Measurements from ENCODE around the gene D2HGDH.

- TF ChIP-seq, protein P1, sequence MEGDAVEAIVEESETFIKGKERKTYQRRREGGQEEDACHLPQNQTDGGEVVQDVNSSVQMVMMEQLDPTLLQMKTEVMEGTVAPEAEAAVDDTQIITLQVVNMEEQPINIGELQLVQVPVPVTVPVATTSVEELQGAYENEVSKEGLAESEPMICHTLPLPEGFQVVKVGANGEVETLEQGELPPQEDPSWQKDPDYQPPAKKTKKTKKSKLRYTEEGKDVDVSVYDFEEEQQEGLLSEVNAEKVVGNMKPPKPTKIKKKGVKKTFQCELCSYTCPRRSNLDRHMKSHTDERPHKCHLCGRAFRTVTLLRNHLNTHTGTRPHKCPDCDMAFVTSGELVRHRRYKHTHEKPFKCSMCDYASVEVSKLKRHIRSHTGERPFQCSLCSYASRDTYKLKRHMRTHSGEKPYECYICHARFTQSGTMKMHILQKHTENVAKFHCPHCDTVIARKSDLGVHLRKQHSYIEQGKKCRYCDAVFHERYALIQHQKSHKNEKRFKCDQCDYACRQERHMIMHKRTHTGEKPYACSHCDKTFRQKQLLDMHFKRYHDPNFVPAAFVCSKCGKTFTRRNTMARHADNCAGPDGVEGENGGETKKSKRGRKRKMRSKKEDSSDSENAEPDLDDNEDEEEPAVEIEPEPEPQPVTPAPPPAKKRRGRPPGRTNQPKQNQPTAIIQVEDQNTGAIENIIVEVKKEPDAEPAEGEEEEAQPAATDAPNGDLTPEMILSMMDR (IDR thresholded peaks at IDR 0.05; ENCODE audit: insufficient read depth, low read depth, low read length) = no peak
- TF ChIP-seq EZH2 (IDR thresholded peaks at IDR 0.05; ENCODE audit: insufficient read depth, low read length) = no peak
Measured at GRCh38 chr2:241734467-241735208, at the start of gene D2HGDH.
